HepG2 (cell line): Measurements from ENCODE around the gene CNTN4. TPM values are rescaled to one million over a fixed set of nuclear protein-coding genes. Genes with fewer than 3 reads are reported as not detected.

ENCODE experiments used
- ATAC-seq: fragments of 200-7000 bp; cut with Tn5 transposase; 3 replicates; pipeline ENCODE4 v1.9.1; 2020; ENCODE audit warnings: mild to moderate bottlenecking, moderate library complexity
- BruUV-seq: library from RNA; stranded (reverse); fragments of 400-500 nt; replicated peaks from 2 replicates; lab custom pipeline; 2021; lab: Mats Ljungman, UMichigan
- CTCF ChIA-PET: fragments of 300-600 bp; formaldehyde crosslinking; extraction: SDS; loops from one replicate; lab custom pipeline; 2021; ENCODE audit warnings: low total read pairs, inconsistent platforms, low intra/inter-chr PET ratio; lab: Yijun Ruan, JAX
- POLR2A ChIA-PET: fragments of 350-600 bp; sonication (Branson Sonifier 250); formaldehyde crosslinking; loops from one replicate; lab custom pipeline; 2020; ENCODE audit warnings: antibody characterized with exemption, inconsistent platforms; lab: Yijun Ruan, JAX
- DNase-seq: peaks from one replicate; pipeline ENCODE4 v3.0.0-alpha.2; 2015; ENCODE audit warnings: low spot score
- FAIRE-seq: peaks from 3 replicates; lab custom pipeline; 2011; peaks lifted over from hg19 to GRCh38; lab: Jason Lieb, UNC
- H2AFZ ChIP-seq: one replicate; pipeline ENCODE4 v1.6.1; 2011; ENCODE audit warnings: low read length, inconsistent platforms
- H3K27ac ChIP-seq: fragments of 300-600 bp; 3 replicates; pipeline ENCODE4 v1.8.0; 2011; ENCODE audit warnings: mixed run types, mild to moderate bottlenecking, mixed read lengths, low read length, inconsistent platforms; ENCODE audit not compliant: insufficient read depth; ENCODE audit errors: extremely low read length
- H3K27me3 ChIP-seq, 2 experiments: fragments of 200-600 bp in 1 of 2; 2 replicates in 1 of 2; 3 replicates in 1 of 2; pipeline versions ENCODE4 v1.6.0 to v1.8.0; 2011; ENCODE audit warnings: low read length in 2 of 2, mild to moderate bottlenecking in 2 of 2, moderate library complexity in 2 of 2, inconsistent platforms in 1 of 2; ENCODE audit not compliant: insufficient read depth in 2 of 2, control insufficient read depth in 1 of 2
- H3K36me3 ChIP-seq, 2 experiments: fragments of 200-600 bp in 1 of 2; replicated peaks in 1 of 2; 2 replicates in 1 of 2; 3 replicates in 1 of 2; pipeline versions ENCODE4 v1.5.1 to v1.8.0; 2011; ENCODE audit warnings: low read length in 2 of 2, inconsistent platforms in 1 of 2; ENCODE audit not compliant: insufficient read depth in 2 of 2, control insufficient read depth in 1 of 2
- H3K4me1 ChIP-seq: 2 replicates; pipeline ENCODE4 v1.5.1; 2012; ENCODE audit warnings: low read length, inconsistent platforms; ENCODE audit not compliant: insufficient read depth
- H3K4me2 ChIP-seq: 2 replicates; pipeline ENCODE4 v1.6.0; 2011; ENCODE audit warnings: low read depth, low read length, inconsistent platforms
- H3K4me3 ChIP-seq, 3 experiments: fragments of 200-600 bp in 1 of 3; sonication (generic), shearing (Covaris generic) in 1 of 3; replicated peaks in 1 of 3; 2 replicates each; pipeline ENCODE4 v1.5.1; 2011 to 2016; ENCODE audit warnings: low read length in 3 of 3, inconsistent platforms in 2 of 3, low read depth in 2 of 3, mild to moderate bottlenecking in 2 of 3, control low read depth in 1 of 3, mixed read lengths in 1 of 3; ENCODE audit not compliant: insufficient read depth in 1 of 3
- H3K79me2 ChIP-seq: one replicate; pipeline ENCODE4 v1.6.1; 2011; ENCODE audit warnings: low read length, inconsistent platforms; ENCODE audit not compliant: insufficient read depth
- H3K9ac ChIP-seq: 2 replicates; pipeline ENCODE4 v1.6.0; 2011; ENCODE audit warnings: mild to moderate bottlenecking, low read depth, low read length, inconsistent platforms; ENCODE audit not compliant: insufficient read depth
- H3K9me3 ChIP-seq: 2 replicates; pipeline ENCODE4 v1.5.1; 2012; ENCODE audit warnings: mild to moderate bottlenecking, low read length
- H4K20me1 ChIP-seq: 2 replicates; pipeline ENCODE4 v1.6.0; 2011; ENCODE audit warnings: inconsistent platforms, mild to moderate bottlenecking, low read length, moderate library complexity; ENCODE audit not compliant: insufficient read depth
- CBFB ChIP-seq: sonication (generic); formaldehyde crosslinking; IDR thresholded peaks from 2 replicates; pipeline ENCODE4 v1.4.0; 2020; ENCODE audit warnings: missing genetic modification reagents
- KIAA2018 ChIP-seq: sonication (generic); formaldehyde crosslinking; IDR thresholded peaks from 2 replicates; pipeline ENCODE4 v1.5.0; 2020; ENCODE audit warnings: mild to moderate bottlenecking, missing genetic modification reagents, borderline replicate concordance
- SP140L ChIP-seq: sonication (generic); formaldehyde crosslinking; IDR thresholded peaks from 2 replicates; pipeline ENCODE4 v1.4.0; 2020; ENCODE audit warnings: missing genetic modification reagents, borderline replicate concordance
- SRY ChIP-seq: sonication (generic); formaldehyde crosslinking; IDR thresholded peaks from 2 replicates; pipeline ENCODE4 v1.8.0; 2022; ENCODE audit warnings: mild to moderate bottlenecking, missing genetic modification reagents
- ZBTB44 ChIP-seq: sonication (generic); formaldehyde crosslinking; IDR thresholded peaks from 2 replicates; pipeline ENCODE4 v1.4.0; 2020; ENCODE audit warnings: missing genetic modification reagents
- ZHX1 ChIP-seq: sonication (generic); formaldehyde crosslinking; IDR thresholded peaks from 2 replicates; pipeline ENCODE4 v1.8.1; 2022; ENCODE audit warnings: low read depth, mild to moderate bottlenecking, missing genetic modification reagents
- ZKSCAN1 ChIP-seq: fragments of 150-350 bp; IDR thresholded peaks from 2 replicates; pipeline ENCODE4 v1.6.1; 2014; ENCODE audit warnings: low read length
- ZNF256 ChIP-seq: sonication (generic); formaldehyde crosslinking; conservative IDR thresholded peaks from 2 replicates; pipeline ENCODE4 v1.4.0; 2020; ENCODE audit warnings: missing genetic modification reagents
- ZNF441 ChIP-seq: sonication (generic); formaldehyde crosslinking; IDR thresholded peaks from 2 replicates; pipeline ENCODE4 v1.7.0; 2021; ENCODE audit warnings: missing genetic modification reagents, borderline replicate concordance
- ZSCAN5A ChIP-seq: sonication (generic); formaldehyde crosslinking; IDR thresholded peaks from 2 replicates; pipeline ENCODE4 v1.8.0; 2022; ENCODE audit warnings: mild to moderate bottlenecking, missing genetic modification reagents, borderline replicate concordance
- WGBS: methylation state at CpG from one replicate; pipeline ENCODE4 v1.1.6; 2017; ENCODE audit warnings: low lambda C conversion rate; 5-methylcytosine and 5-hydroxymethylcytosine counted together
- in situ Hi-C: cut with HindIII; loops from 2 replicates; pipeline ENCODE4 v1.10.0; 2017; ENCODE audit warnings: low pct_unique_long_range_greater_than_20kb; ENCODE audit not compliant: extremely low pct_ligation_motif_present
- intact Hi-C: fragments of 100-400 bp; cut with micrococcal nuclease; formaldehyde crosslinking; loops from one replicate; pipeline ENCODE4 v1.10.0; 2022; ENCODE audit not compliant: unreplicated experiment
- polyA plus RNA-seq, 8 experiments: library from polyadenylated mRNA; depleted of rRNA in 3 of 8; stranded (reverse) in 7 of 8; unstranded in 1 of 8; fragments of >200 nt; fragmentation: Illumina TruSeq in 4 of 8; extraction: Trizol in 4 of 8; gene quantifications; 2 replicates each; pipeline versions ENCODE4 v1.2.1 to v1.2.3, GENCODE V29; 2011 to 2016; ENCODE audit warnings: low read depth in 4 of 8, missing spikeins in 1 of 8, mixed read lengths in 1 of 8; ENCODE audit not compliant: insufficient read depth in 1 of 8
- total RNA-seq, 5 experiments: library from RNA; depleted of rRNA; stranded (reverse); fragments of >200 nt; fragmentation: Illumina TruSeq; extraction: Trizol; gene quantifications; 2 replicates each; pipeline ENCODE4 v1.2.3, GENCODE V29; 2016; ENCODE audit warnings: low read depth in 1 of 5

CNTN4 gene
- total and polyA plus RNA-seq, 2 of the 13 experiments (the other 11 are each of a cell fraction or from before 2014, with no cell fraction given), result 0.01 to 0.13 TPM

GRCh38 chr3:2957115-2957514, 858.4 kb downstream of the CNTN4 start:
- Histone ChIP-seq H2AFZ (no peak overlapping the region), H3K79me2 (no peaks in the 10 kb centered on the region), H3K4me3 (no peak overlapping the region), H3K36me3 (no peaks in the 10 kb centered on the region), H3K9ac (no peak overlapping the region), H3K27me3 (no peaks in the 10 kb centered on the region), H3K9me3 (no peaks in the 10 kb centered on the region), H3K4me1 (no peaks in the 10 kb centered on the region), H4K20me1 (no peaks in the 10 kb centered on the region), H3K4me2 (no peak overlapping the region), H3K27ac (no peak overlapping the region)
- in situ Hi-C loops (no loop called here), intact Hi-C loops (no loop called here)
- WGBS, result 17% methylated on average over 3 of the region's 3 CpGs
- no peak for ATAC-seq
- ChIA-PET CTCF (no interaction called here), POLR2A (no interaction called here)
- no TSS peak for BruUV-seq
- no peak for DNase-seq
- no peak for FAIRE-seq
- TF ChIP-seq KIAA2018 (CRISPR knock-in tag), result no peak
- TF ChIP-seq ZNF441, result no peak
- no peak for TF ChIP-seq ZKSCAN1
- no peak for TF ChIP-seq ZNF256 (CRISPR knock-in tag)
- no peak for TF ChIP-seq SP140L (CRISPR knock-in tag)
- TF ChIP-seq ZBTB44 (CRISPR knock-in tag), result no peak
- TF ChIP-seq ZSCAN5A (CRISPR knock-in tag), result no peak
- TF ChIP-seq SRY (CRISPR knock-in tag), result no peak
- no peak for TF ChIP-seq CBFB
- TF ChIP-seq ZHX1 (CRISPR knock-in tag), result no peak
